Endothelial cell of umbilical vein (primary cell): ENCODE data around the gene CARD19.

Experiments
- CTCF ChIP-seq, 2 donors: IDR thresholded peaks; 1 replicate in 1 of 2; 2 replicates in 1 of 2; pipeline ENCODE4 v1.5.1; 2011; ENCODE audit warnings: low read length in 2 of 2, mild to moderate bottlenecking in 2 of 2, moderate library complexity in 2 of 2, control low read depth in 1 of 2, inconsistent platforms in 1 of 2, low read depth in 1 of 2; ENCODE audit not compliant: insufficient read depth in 1 of 2; ENCODE audit errors: extremely low read depth in 1 of 2
- EZH2 ChIP-seq: IDR thresholded peaks from 2 replicates; pipeline ENCODE4 v1.6.1; 2012; ENCODE audit warnings: borderline replicate concordance, low read depth, mild to moderate bottlenecking, moderate library complexity, low read length, inconsistent platforms; ENCODE audit not compliant: severe bottlenecking
- MAX ChIP-seq: IDR thresholded peaks from 2 replicates; pipeline ENCODE4 v1.6.1; 2011; ENCODE audit not compliant: insufficient read depth, insufficient read length
- POLR2A ChIP-seq: IDR thresholded peaks from 2 replicates; pipeline ENCODE4 v1.6.1; 2012; ENCODE audit warnings: low read depth, mild to moderate bottlenecking, control low read depth, low read length
- POLR2AphosphoS5 ChIP-seq: IDR thresholded peaks from 2 replicates; pipeline ENCODE4 v1.6.1; 2012; ENCODE audit warnings: low read depth, mild to moderate bottlenecking, control low read depth, low read length, moderate library complexity; ENCODE audit not compliant: insufficient read depth

- TF ChIP-seq CTCF (IDR thresholded peaks at IDR 0.05; ENCODE audit: extremely low read depth in 1 of 2, insufficient read depth in 1 of 2, low read depth in 1 of 2, low read length in 2 of 2) (no peak), EZH2 (no peak), POLR2A (no peak), MAX (no peak), POLR2AphosphoS5 (no peak)
Observed at GRCh38 chr9:93105620-93106019, 9.6 kb downstream of the CARD19 start.
